Aorta (tissue), 5 donors: ENCODE results near the gene TBATA. TPM values are rescaled to one million over a fixed set of nuclear protein-coding genes. Genes with fewer than 3 reads are reported as not detected.

ENCODE experiments used
- ATAC-seq: fragments of 200-7000 bp; cut with Tn5 transposase; one replicate; pipeline ENCODE4 v1.9.1; 2022; ENCODE audit warnings: moderate library complexity; ENCODE audit not compliant: low FRiP score
- DNase-seq, 2 donors: peaks; one replicate each; pipeline ENCODE4 v3.0.0-alpha.2; 2020
- H3K27ac ChIP-seq, 2 donors: one replicate each; pipeline ENCODE4 v1.5.1; 2013; ENCODE audit warnings: low read length in 2 of 2, mild to moderate bottlenecking in 2 of 2, moderate library complexity in 2 of 2, control low read depth in 1 of 2, inconsistent platforms in 1 of 2, low read depth in 1 of 2
- H3K27me3 ChIP-seq, 2 donors: one replicate each; pipeline ENCODE4 v1.6.1; 2013; ENCODE audit warnings: control low read depth in 1 of 2, low read length in 1 of 2, mild to moderate bottlenecking in 1 of 2, moderate library complexity in 1 of 2; ENCODE audit not compliant: insufficient read depth in 2 of 2, control insufficient read depth in 1 of 2
- H3K36me3 ChIP-seq, 2 donors: one replicate each; pipeline ENCODE4 v1.6.1; 2013; ENCODE audit warnings: control low read depth in 1 of 2, low read length in 1 of 2, mild to moderate bottlenecking in 1 of 2; ENCODE audit not compliant: insufficient read depth in 2 of 2, control insufficient read depth in 1 of 2
- H3K4me1 ChIP-seq, 2 donors: one replicate each; pipeline ENCODE4 v1.6.1; 2013; ENCODE audit warnings: low read length in 2 of 2, control low read depth in 1 of 2, mild to moderate bottlenecking in 1 of 2, moderate library complexity in 1 of 2; ENCODE audit not compliant: insufficient read depth in 2 of 2, control insufficient read depth in 1 of 2
- H3K4me3 ChIP-seq, 2 donors: one replicate each; pipeline ENCODE4 v1.5.1; 2013; ENCODE audit warnings: low read length in 2 of 2, control low read depth in 1 of 2, mild to moderate bottlenecking in 1 of 2
- H3K9me3 ChIP-seq: one replicate; pipeline ENCODE4 v1.6.1; 2013; ENCODE audit warnings: mild to moderate bottlenecking, low read length; ENCODE audit not compliant: control insufficient read depth
- WGBS, 2 donors: extraction: QIAGEN DNeasy Blood & Tissue Kit; methylation state at CpG; one replicate each; pipeline ENCODE4 v1.1.7; 2013; 5-methylcytosine and 5-hydroxymethylcytosine counted together
- intact Hi-C, 2 donors: fragments of 100-400 bp; cut with DNase I; formaldehyde crosslinking; loops; one replicate each; pipeline versions ENCODE4 v1.14.2 to v1.15.0; 2022
- polyA plus RNA-seq, 2 donors: library from polyadenylated mRNA; stranded (reverse); fragments of 200-250 nt; gene quantifications; one replicate each; pipeline ENCODE4 v1.2.3, GENCODE V29; 2013
- total RNA-seq, 2 donors: library from RNA; stranded (reverse); fragmentation: NEBNext Ultra II Directional; extraction: Animal tissue kit (Norgen Biotek cat#: 25700); gene quantifications; one replicate each; pipeline ENCODE4 v1.2.1, GENCODE V29; 2021
- donor health status: healthy with polysubstance abuse.
- donor health status: Bipolar disorder and iron deficiency.
- donor health status: DM: no; HTN: no; CAD: no.
- donor health status: DM: no; HTN: no; CAD: no.
- donor health status: DM: yes; HTN: yes; CAD: no.

TBATA gene
- total and polyA plus RNA-seq, 4 donors: not detected

- H3K9me3 ChIP-seq: no peaks in the 10 kb centered on the region
- no peaks in the 10 kb centered on the region for H3K27me3 ChIP-seq
- DNase-seq (peak in 1 of 2 donors; percentile 59), ATAC-seq (no peak)
- no peaks in the 10 kb centered on the region for H3K36me3 ChIP-seq
- intact Hi-C loops: loop anchor here in 1 of 2 donors (5.0 kb wide), 1 partner anchor 299 kb away; no protein-coding TSS in a partner anchor
- H3K27ac ChIP-seq: no peak overlapping the region
- WGBS, 2 donors: 88 to 95% methylated on average over 7 of the region's 7 CpGs
- H3K4me3 ChIP-seq: no peak overlapping the region
- no peaks in the 10 kb centered on the region for H3K4me1 ChIP-seq
These were observed 24.1 kb downstream of the TBATA start for GRCh38 chr10:70761031-70761601.

- Histone ChIP-seq H3K4me1 (no peaks in the 10 kb centered on the region), H3K27me3 (no peaks in the 10 kb centered on the region), H3K4me3 (no peak overlapping the region), H3K9me3 (no peaks in the 10 kb centered on the region), H3K36me3 (no peaks in the 10 kb centered on the region), H3K27ac (no peak overlapping the region)
- WGBS, 2 donors: 84% methylated on average over 12 of the region's 12 CpGs
- no peak for ATAC-seq
- intact Hi-C loops: loop anchor here in 1 of 2 donors (5.0 kb wide), 1 partner anchor 298 kb away; no protein-coding TSS in a partner anchor
- DNase-seq: peak in 1 of 2 donors; percentile 70
These were observed 24.8 kb downstream of the TBATA start for GRCh38 chr10:70760271-70760787.

- H3K4me3 ChIP-seq: no peak overlapping the region
- H3K27ac ChIP-seq: no peak overlapping the region
- no peaks in the 10 kb centered on the region for H3K36me3 ChIP-seq
- 82 to 86% methylated on average over 6 to 7 of the region's 7 CpGs for WGBS, 2 donors
- DNase-seq: peak in 1 of 2 donors; percentile 60
- no peaks in the 10 kb centered on the region for H3K4me1 ChIP-seq
- no peaks in the 10 kb centered on the region for H3K9me3 ChIP-seq
- H3K27me3 ChIP-seq: no peaks in the 10 kb centered on the region
- ATAC-seq: no peak
- intact Hi-C loops: loop anchor here (1.0 to 5.0 kb wide), 3 partner anchors 209 to 299 kb away; no protein-coding TSS in a partner anchor
These were observed 25.4 kb downstream of the TBATA start for GRCh38 chr10:70759781-70760180.

GRCh38 chr10:70758757-70759514 is 26.2 kb downstream of the TBATA start:
- Histone ChIP-seq H3K27ac (no peak overlapping the region), H3K36me3 (no peaks in the 10 kb centered on the region), H3K27me3 (no peaks in the 10 kb centered on the region), H3K4me1 (no peaks in the 10 kb centered on the region), H3K4me3 (no peak overlapping the region), H3K9me3 (no peaks in the 10 kb centered on the region)
- 28 to 29% methylated on average over 7 of the region's 7 CpGs for WGBS, 2 donors
- DNase-seq: peak; percentile 73 to 85
- ATAC-seq: peak; percentile 39
- intact Hi-C loops: loop anchor here (1.0 to 2.0 kb wide), 2 partner anchors 209 to 298 kb away; no protein-coding TSS in a partner anchor

GRCh38 chr10:70757856-70758255 is 27.3 kb downstream of the TBATA start:
- WGBS, 2 donors: 88 to 95% methylated on average over 13 of the region's 13 CpGs
- no peaks in the 10 kb centered on the region for H3K36me3 ChIP-seq
- no peaks in the 10 kb centered on the region for H3K27me3 ChIP-seq
- ATAC-seq (no peak), DNase-seq (peak in 1 of 2 donors; percentile 65)
- no peaks in the 10 kb centered on the region for H3K4me1 ChIP-seq
- intact Hi-C loops: loop anchor here in 1 of 2 donors (2.0 kb wide), 1 partner anchor 297 kb away; no protein-coding TSS in a partner anchor
- H3K9me3 ChIP-seq: no peaks in the 10 kb centered on the region
- no peak overlapping the region for H3K27ac ChIP-seq
- H3K4me3 ChIP-seq: no peak overlapping the region

- no peak overlapping the region for H3K4me3 ChIP-seq
- no peak overlapping the region for H3K27ac ChIP-seq
- ATAC-seq (no peak), DNase-seq (peak in 1 of 2 donors; percentile 45)
- H3K27me3 ChIP-seq: no peaks in the 10 kb centered on the region
- intact Hi-C loops: no loop called here
- 94% methylated on average over 8 of the region's 8 CpGs for WGBS, 2 donors
- H3K9me3 ChIP-seq: no peaks in the 10 kb centered on the region
- H3K36me3 ChIP-seq: no peaks in the 10 kb centered on the region
- H3K4me1 ChIP-seq: no peaks in the 10 kb centered on the region
These were observed 28.3 kb downstream of the TBATA start for GRCh38 chr10:70756700-70757360.

- H3K27ac ChIP-seq: no peak overlapping the region
- H3K36me3 ChIP-seq: no peaks in the 10 kb centered on the region
- H3K9me3 ChIP-seq: no peaks in the 10 kb centered on the region
- DNase-seq: peak in 1 of 2 donors; percentile 74
- H3K4me1 ChIP-seq: no peaks in the 10 kb centered on the region
- no peak overlapping the region for H3K4me3 ChIP-seq
- 67 to 68% methylated on average over 15 of the region's 15 CpGs for WGBS, 2 donors
- intact Hi-C loops: no loop called here
- ATAC-seq: no peak
- no peaks in the 10 kb centered on the region for H3K27me3 ChIP-seq
These were observed 31.1 kb downstream of the TBATA start for GRCh38 chr10:70753841-70754621.
